HFFc6 (cell line): ENCODE results near the gene ACY1. TPM values are rescaled to one million over a fixed set of nuclear protein-coding genes. Genes with fewer than 3 reads are reported as not detected.
A peak's percentile ranks its signal among the peaks of the same experiment; 100 is the strongest.

Experiments used
- DNase-seq: peaks from one replicate; pipeline ENCODE4 v3.0.0-alpha.2; 2018
- H3K27ac Mint-ChIP-seq: 2 replicates; pipeline ENCODE4 v1.8.0; 2020; ENCODE audit warnings: mild to moderate bottlenecking, mixed read lengths
- H3K27me3 Mint-ChIP-seq: 2 replicates; pipeline ENCODE4 v1.8.0; 2021; ENCODE audit warnings: mild to moderate bottlenecking, moderate library complexity, mixed read lengths; ENCODE audit not compliant: insufficient read depth
- H3K36me3 Mint-ChIP-seq: 2 replicates; pipeline ENCODE4 v1.8.0; 2021; ENCODE audit warnings: low read depth, mixed read lengths
- H3K4me1 Mint-ChIP-seq: 2 replicates; pipeline ENCODE4 v1.8.0; 2020; ENCODE audit warnings: low read depth, mixed read lengths
- H3K4me3 Mint-ChIP-seq: 2 replicates; pipeline ENCODE4 v1.8.0; 2020; ENCODE audit warnings: mild to moderate bottlenecking, moderate library complexity, mixed read lengths
- H3K9me3 Mint-ChIP-seq: 2 replicates; pipeline ENCODE4 v1.8.0; 2020; ENCODE audit warnings: mild to moderate bottlenecking, mixed read lengths
- CTCF ChIP-seq: fragments of 200-600 bp; sonication (generic); IDR thresholded peaks from 2 replicates; pipeline ENCODE4 v1.5.0; 2021; ENCODE audit warnings: antibody characterized with exemption, mild to moderate bottlenecking
- total RNA-seq, 6 experiments: library from RNA; stranded (reverse); fragmentation: NEBNext Ultra II Directional; extraction: Animal tissue kit (Norgen Biotek cat#: 25700); gene quantifications; 2 replicates in 1 of 6; 3 replicates in 5 of 6; pipeline ENCODE4 v1.2.3, GENCODE V29; 2021

The ACY1 gene
- total RNA-seq, 6 experiments from 2014 or later = 40.0 to 49.2 (median 41.5) TPM

GRCh38 chr3:52015438-52016228 lies 32.3 kb downstream of the ACY1 start:
- Mint-ChIP-seq H3K4me3 (no peak overlapping the region), H3K27ac (no peak overlapping the region), H3K36me3 (no peaks in the 10 kb centered on the region), H3K4me1 (peaks cover 6% of the 10 kb centered on the region; the same call in 1 of the 2 replicates), H3K27me3 (0 out of 2 replicates have a peak, but pooled peaks cover 1% of the 10 kb centered on the region), H3K9me3 (no peaks in the 10 kb centered on the region)
- no peak for DNase-seq
- TF ChIP-seq CTCF = no peak

- TF ChIP-seq CTCF = no peak
- Mint-ChIP-seq H3K27me3 (0 out of 2 replicates have a peak, but pooled peaks cover 1% of the 10 kb centered on the region), H3K27ac (no peak overlapping the region), H3K9me3 (no peaks in the 10 kb centered on the region), H3K36me3 (no peaks in the 10 kb centered on the region), H3K4me1 (peaks cover 19% of the 10 kb centered on the region), H3K4me3 (no peak overlapping the region)
- DNase-seq = no peak
These were observed 34.3 kb downstream of the ACY1 start for GRCh38 chr3:52017586-52017985.

GRCh38 chr3:52018319-52019000 lies 35.1 kb downstream of the ACY1 start:
- no peak for DNase-seq
- Mint-ChIP-seq H3K4me3 (no peak overlapping the region), H3K36me3 (no peaks in the 10 kb centered on the region), H3K27ac (no peak overlapping the region), H3K9me3 (no peaks in the 10 kb centered on the region), H3K4me1 (peaks cover 27% of the 10 kb centered on the region), H3K27me3 (0 out of 2 replicates have a peak, but pooled peaks cover 1% of the 10 kb centered on the region)
- TF ChIP-seq CTCF = no peak

- Mint-ChIP-seq H3K36me3 (no peaks in the 10 kb centered on the region), H3K4me1 (peaks cover 27% of the 10 kb centered on the region), H3K9me3 (no peaks in the 10 kb centered on the region), H3K27ac (peak overlapping the region; percentile 42; the same call in 1 of the 2 replicates), H3K27me3 (peaks cover 1% of the 10 kb centered on the region; the same call in 1 of the 2 replicates), H3K4me3 (no peak overlapping the region)
- TF ChIP-seq CTCF = no peak
- no peak for DNase-seq
These were observed 36.2 kb downstream of the ACY1 start for GRCh38 chr3:52019352-52020080.

- Mint-ChIP-seq H3K4me3 (no peak overlapping the region), H3K9me3 (no peaks in the 10 kb centered on the region), H3K4me1 (peaks cover 27% of the 10 kb centered on the region), H3K27me3 (peaks cover 1% of the 10 kb centered on the region; the same call in 1 of the 2 replicates), H3K36me3 (no peaks in the 10 kb centered on the region), H3K27ac (no peak overlapping the region)
- no peak for TF ChIP-seq CTCF
- no peak for DNase-seq
These were observed 37.5 kb downstream of the ACY1 start for GRCh38 chr3:52020796-52021195.
